Right lobe of liver (tissue), 4 donors: ENCODE results near the gene LNX1.

Experiments
- POLR2A ChIP-seq: fragments of 450-650 bp; IDR thresholded peaks from one replicate; pipeline ENCODE4 v1.6.1; 2017; ENCODE audit warnings: antibody characterized with exemption, mild to moderate bottlenecking
- TF ChIP-seq, protein P1 (sequence below), 4 donors: fragments of 200-600 bp in 3 of 4; fragments of 450-650 bp in 1 of 4; IDR thresholded peaks; one replicate each; pipeline versions ENCODE4 v1.5.1 to v1.8.0; 2016 to 2022; ENCODE audit warnings: antibody characterized with exemption in 4 of 4, mild to moderate bottlenecking in 2 of 4
- donor health status: DM: no; HTN: no; CAD: no.
- donor health status: DM: no; HTN: no; CAD: no.
- donor health status: DM: no; HTN: yes; CAD: no.

DNA sequence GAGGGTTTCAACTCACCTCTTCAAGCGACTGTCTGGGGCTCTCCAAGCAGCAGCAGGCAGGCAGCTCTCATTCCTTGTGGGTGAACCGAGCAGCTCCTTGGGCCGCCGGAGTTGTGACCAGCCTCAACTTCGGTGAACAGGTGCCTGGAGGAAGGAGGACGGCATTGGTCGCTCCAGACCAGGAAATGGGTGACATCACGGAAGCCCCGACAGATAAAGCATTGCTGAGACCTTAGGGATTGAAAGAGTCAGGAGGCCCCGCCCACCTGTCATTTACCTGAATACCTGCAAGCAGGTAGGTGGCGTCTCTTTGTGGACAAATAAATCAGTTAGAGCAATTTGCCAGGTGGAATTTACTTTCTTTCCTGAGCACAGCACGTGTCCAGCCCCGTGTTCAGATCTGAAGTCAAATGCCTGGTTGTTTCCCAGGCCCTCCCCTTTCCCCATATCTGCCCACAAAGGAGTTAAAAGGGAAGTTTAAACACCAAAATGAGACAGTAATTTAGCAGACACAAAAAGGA is at the start of gene LNX1:
- TF ChIP-seq, protein P1, sequence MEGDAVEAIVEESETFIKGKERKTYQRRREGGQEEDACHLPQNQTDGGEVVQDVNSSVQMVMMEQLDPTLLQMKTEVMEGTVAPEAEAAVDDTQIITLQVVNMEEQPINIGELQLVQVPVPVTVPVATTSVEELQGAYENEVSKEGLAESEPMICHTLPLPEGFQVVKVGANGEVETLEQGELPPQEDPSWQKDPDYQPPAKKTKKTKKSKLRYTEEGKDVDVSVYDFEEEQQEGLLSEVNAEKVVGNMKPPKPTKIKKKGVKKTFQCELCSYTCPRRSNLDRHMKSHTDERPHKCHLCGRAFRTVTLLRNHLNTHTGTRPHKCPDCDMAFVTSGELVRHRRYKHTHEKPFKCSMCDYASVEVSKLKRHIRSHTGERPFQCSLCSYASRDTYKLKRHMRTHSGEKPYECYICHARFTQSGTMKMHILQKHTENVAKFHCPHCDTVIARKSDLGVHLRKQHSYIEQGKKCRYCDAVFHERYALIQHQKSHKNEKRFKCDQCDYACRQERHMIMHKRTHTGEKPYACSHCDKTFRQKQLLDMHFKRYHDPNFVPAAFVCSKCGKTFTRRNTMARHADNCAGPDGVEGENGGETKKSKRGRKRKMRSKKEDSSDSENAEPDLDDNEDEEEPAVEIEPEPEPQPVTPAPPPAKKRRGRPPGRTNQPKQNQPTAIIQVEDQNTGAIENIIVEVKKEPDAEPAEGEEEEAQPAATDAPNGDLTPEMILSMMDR (IDR thresholded peaks at IDR 0.05) = peak in 2 of 4 donors; percentile 21 to 25
- TF ChIP-seq POLR2A = peak; percentile 65
